Measurements from ENCODE around the gene DMRTC2.

DMRTC2 gene

GRCh38 chr19:41848666-41849065 lies 3.8 kb downstream of the DMRTC2 start:
- H3K9ac ChIP-seq = no peak overlapping the region
- no peak overlapping the region for H3K27ac ChIP-seq
- no peak overlapping the region for H2AFZ ChIP-seq
- H3K27me3 ChIP-seq (ENCODE audit: control insufficient read depth, insufficient read depth, low read length) = no peaks in the 10 kb centered on the region
- no peaks in the 10 kb centered on the region for H3K36me3 ChIP-seq (ENCODE audit: control insufficient read depth, insufficient read depth, low read length)
- no peaks in the 10 kb centered on the region for H3K4me1 ChIP-seq
- TF ChIP-seq CTCF (IDR thresholded peaks at IDR 0.05) = no peak
- no peak overlapping the region for H3K4me3 ChIP-seq (ENCODE audit: low read depth, low read length)
- H3K9me3 ChIP-seq (ENCODE audit: control insufficient read depth, low read length) = no peaks in the 10 kb centered on the region
- H3K4me2 ChIP-seq (ENCODE audit: low read length) = no peak overlapping the region
- H3K79me2 ChIP-seq = no peaks in the 10 kb centered on the region

GRCh38 chr19:41849067-41849466 lies 4.2 kb downstream of the DMRTC2 start:
- Histone ChIP-seq H3K36me3 (ENCODE audit: control insufficient read depth, insufficient read depth, low read length) (no peaks in the 10 kb centered on the region), H3K27ac (no peak overlapping the region), H3K4me3 (ENCODE audit: low read depth, low read length) (no peak overlapping the region), H3K9me3 (ENCODE audit: control insufficient read depth, low read length) (no peaks in the 10 kb centered on the region), H3K27me3 (ENCODE audit: control insufficient read depth, insufficient read depth, low read length) (no peaks in the 10 kb centered on the region), H3K79me2 (no peaks in the 10 kb centered on the region), H2AFZ (no peak overlapping the region), H3K9ac (no peak overlapping the region), H3K4me1 (no peaks in the 10 kb centered on the region), H3K4me2 (ENCODE audit: low read length) (no peak overlapping the region)
- TF ChIP-seq CTCF (IDR thresholded peaks at IDR 0.05) = no peak

- Histone ChIP-seq H3K9me3 (ENCODE audit: control insufficient read depth, low read length) (no peaks in the 10 kb centered on the region), H3K4me3 (ENCODE audit: low read depth, low read length) (no peak overlapping the region), H3K36me3 (ENCODE audit: control insufficient read depth, insufficient read depth, low read length) (no peaks in the 10 kb centered on the region), H2AFZ (no peak overlapping the region), H3K79me2 (no peaks in the 10 kb centered on the region), H3K27me3 (ENCODE audit: control insufficient read depth, insufficient read depth, low read length) (no peaks in the 10 kb centered on the region), H3K4me2 (ENCODE audit: low read length) (no peak overlapping the region), H3K27ac (no peak overlapping the region), H3K4me1 (no peaks in the 10 kb centered on the region), H3K9ac (no peak overlapping the region)
- no peak for TF ChIP-seq CTCF (IDR thresholded peaks at IDR 0.05)
Observed at GRCh38 chr19:41850381-41850780, 5.5 kb downstream of the DMRTC2 start.

GRCh38 chr19:41851456-41851855 lies 6.6 kb downstream of the DMRTC2 start:
- no peak for TF ChIP-seq CTCF (IDR thresholded peaks at IDR 0.05)
- Histone ChIP-seq H3K4me3 (ENCODE audit: low read depth, low read length) (no peak overlapping the region), H3K79me2 (no peaks in the 10 kb centered on the region), H3K27ac (no peak overlapping the region), H3K9me3 (ENCODE audit: control insufficient read depth, low read length) (no peaks in the 10 kb centered on the region), H2AFZ (no peak overlapping the region), H3K4me1 (no peaks in the 10 kb centered on the region), H3K9ac (no peak overlapping the region), H3K4me2 (ENCODE audit: low read length) (no peak overlapping the region), H3K27me3 (ENCODE audit: control insufficient read depth, insufficient read depth, low read length) (no peaks in the 10 kb centered on the region), H3K36me3 (ENCODE audit: control insufficient read depth, insufficient read depth, low read length) (no peaks in the 10 kb centered on the region)

GRCh38 chr19:41853344-41853743 lies 8.5 kb downstream of the DMRTC2 start:
- Histone ChIP-seq H3K9ac (no peak overlapping the region), H3K4me2 (ENCODE audit: low read length) (no peak overlapping the region), H3K79me2 (no peaks in the 10 kb centered on the region), H3K36me3 (ENCODE audit: control insufficient read depth, insufficient read depth, low read length) (no peaks in the 10 kb centered on the region), H3K27ac (no peak overlapping the region), H3K27me3 (ENCODE audit: control insufficient read depth, insufficient read depth, low read length) (no peaks in the 10 kb centered on the region), H2AFZ (no peak overlapping the region), H3K4me3 (ENCODE audit: low read depth, low read length) (no peak overlapping the region), H3K4me1 (no peaks in the 10 kb centered on the region), H3K9me3 (ENCODE audit: control insufficient read depth, low read length) (no peaks in the 10 kb centered on the region)
- no peak for TF ChIP-seq CTCF (IDR thresholded peaks at IDR 0.05)

Data from parathyroid adenoma (tissue), 2 donors.